ENCODE measurements around the gene ARG2. TPM values are rescaled to one million over a fixed set of nuclear protein-coding genes. Genes with fewer than 3 reads are reported as not detected.
A peak's percentile ranks its signal among the peaks of the same experiment; 100 is the strongest.

Gene ARG2
- total and polyA plus RNA-seq, 2 donors (not counting 1 experiment from before 2014, with no cell fraction given) = 0.33 to 1.8 TPM

- ChIA-PET CTCF (interaction anchor here (0.6 to 2.0 kb wide), 10 partner anchors 8 to 84 kb away, joined by 3 to 7 read pairs (median 4); partner anchors contain the start of gene PIGH), POLR2A (interaction anchor here (0.6 to 3.0 kb wide), 4 partner anchors 20 to 1172 kb away, joined by 3 to 11 read pairs (median 4); partner anchors contain the start of genes PIGH and VTI1B)
- 13% methylated on average over 19 of the region's 19 CpGs for WGBS (ENCODE audit: insufficient coverage)
- H3K9me3 Mint-ChIP-seq (ENCODE audit: insufficient read depth) = no peaks in the 10 kb centered on the region
- Histone ChIP-seq H3K27ac (ENCODE audit: low read length in 2 of 2) (peak overlapping the region in 1 of 2 donors; percentile 78), H3K9ac (ENCODE audit: low read length) (peak overlapping the region; percentile 71), H3K9me3 (ENCODE audit: control extremely low read depth in 1 of 3, control insufficient read depth in 2 of 3, insufficient read depth in 1 of 3, low read length in 2 of 3) (no peaks in the 10 kb centered on the region), H3K36me3 (replicated peaks in 1 of 2; ENCODE audit: control extremely low read depth in 1 of 2, control insufficient read depth in 1 of 2, extremely low read depth in 1 of 2, insufficient read depth in 2 of 2, low read length in 1 of 2) (no peaks in the 10 kb centered on the region), H3K4me2 (replicated peaks; ENCODE audit: low read depth, low read length, poor library complexity, severe bottlenecking) (peak overlapping the region; percentile 97), H3K4me3 (ENCODE audit: control extremely low read depth in 1 of 5, extremely low read depth in 1 of 5, insufficient read depth in 1 of 5, low read depth in 2 of 5, low read length in 4 of 5) (peak overlapping the region; percentile 2 to 94 (median 81)), H4K20me1 (ENCODE audit: control insufficient read depth, insufficient read depth, low read length, poor library complexity, severe bottlenecking) (no peaks in the 10 kb centered on the region), H3K4me1 (ENCODE audit: control insufficient read depth in 2 of 2, insufficient read depth in 2 of 2, low read length in 2 of 2) (peaks cover 12 to 18% of the 10 kb centered on the region in 2 donors), H3K79me2 (ENCODE audit: control insufficient read depth, insufficient read depth, low read length) (no peaks in the 10 kb centered on the region), H2AFZ (ENCODE audit: insufficient read depth, low read depth, low read length, poor library complexity, severe bottlenecking) (peak overlapping the region; percentile 95), H3K27me3 (replicated peaks in 1 of 4; ENCODE audit: control extremely low read depth in 1 of 4, control insufficient read depth in 3 of 4, insufficient read depth in 4 of 4, low read length in 3 of 4) (peaks cover 0 to 4% (median 0%) of the 10 kb centered on the region in 4 experiments)
- no peak overlapping the region for H3K27ac Mint-ChIP-seq
- peak; percentile 34 for DNase-seq
- H3K4me1 Mint-ChIP-seq = peaks cover 23% of the 10 kb centered on the region
- TF ChIP-seq EZH2 (IDR thresholded peaks at IDR 0.05; ENCODE audit: borderline replicate concordance, insufficient read depth, low read depth, low read length, poor library complexity, severe bottlenecking) = no peak
- no peak for TF ChIP-seq CTCF (IDR thresholded peaks at IDR 0.05)
- peak overlapping the region; percentile 92 for H3K4me3 Mint-ChIP-seq
- H3K27me3 Mint-ChIP-seq = no peaks in the 10 kb centered on the region
- intact Hi-C loops (cut with micrococcal nuclease) = no loop called here
- ATAC-seq (ENCODE audit: low read depth) = no peak
These were observed 581 bp downstream of the ARG2 start for GRCh38 chr14:67620217-67620785.

- Histone ChIP-seq H3K4me1 (ENCODE audit: control insufficient read depth in 2 of 2, insufficient read depth in 2 of 2, low read length in 2 of 2) (peaks cover 12 to 18% of the 10 kb centered on the region in 2 donors), H4K20me1 (ENCODE audit: control insufficient read depth, insufficient read depth, low read length, poor library complexity, severe bottlenecking) (no peaks in the 10 kb centered on the region), H2AFZ (ENCODE audit: insufficient read depth, low read depth, low read length, poor library complexity, severe bottlenecking) (no peak overlapping the region), H3K36me3 (replicated peaks in 1 of 2; ENCODE audit: control extremely low read depth in 1 of 2, control insufficient read depth in 1 of 2, extremely low read depth in 1 of 2, insufficient read depth in 2 of 2, low read length in 1 of 2) (no peaks in the 10 kb centered on the region), H3K9ac (ENCODE audit: low read length) (no peak overlapping the region), H3K4me2 (replicated peaks; ENCODE audit: low read depth, low read length, poor library complexity, severe bottlenecking) (no peak overlapping the region), H3K79me2 (ENCODE audit: control insufficient read depth, insufficient read depth, low read length) (no peaks in the 10 kb centered on the region), H3K9me3 (ENCODE audit: control extremely low read depth in 1 of 3, control insufficient read depth in 2 of 3, insufficient read depth in 1 of 3, low read length in 2 of 3) (no peaks in the 10 kb centered on the region), H3K27ac (ENCODE audit: low read length in 2 of 2) (no peak overlapping the region), H3K4me3 (ENCODE audit: control extremely low read depth in 1 of 5, extremely low read depth in 1 of 5, insufficient read depth in 1 of 5, low read depth in 2 of 5, low read length in 4 of 5) (no peak overlapping the region), H3K27me3 (replicated peaks in 1 of 4; ENCODE audit: control extremely low read depth in 1 of 4, control insufficient read depth in 3 of 4, insufficient read depth in 4 of 4, low read length in 3 of 4) (peaks cover 0 to 4% (median 0%) of the 10 kb centered on the region in 4 experiments)
- Mint-ChIP-seq H3K27ac (no peak overlapping the region), H3K4me3 (no peak overlapping the region), H3K27me3 (no peaks in the 10 kb centered on the region), H3K9me3 (ENCODE audit: insufficient read depth) (no peaks in the 10 kb centered on the region), H3K4me1 (peaks cover 23% of the 10 kb centered on the region)
- ATAC-seq (ENCODE audit: low read depth) = no peak
- intact Hi-C loops (cut with micrococcal nuclease) = no loop called here
- ChIA-PET POLR2A (no interaction called here), CTCF (no interaction called here)
- no peak for DNase-seq
- TF ChIP-seq CTCF (IDR thresholded peaks at IDR 0.05) (no peak), EZH2 (IDR thresholded peaks at IDR 0.05; ENCODE audit: borderline replicate concordance, insufficient read depth, low read depth, low read length, poor library complexity, severe bottlenecking) (no peak)
- 56% methylated on average over 3 of the region's 4 CpGs for WGBS (ENCODE audit: insufficient coverage)
These were observed 3.0 kb downstream of the ARG2 start for GRCh38 chr14:67622675-67623074.

All from B cell (primary cell).